ENCODE results near the gene PRUNE2.
"Not testable (repeated sequence)": the region's sequence is repeated elsewhere in the genome, so short reads cannot be mapped to it uniquely, and the experiment has no call there.

The PRUNE2 gene

DNA sequence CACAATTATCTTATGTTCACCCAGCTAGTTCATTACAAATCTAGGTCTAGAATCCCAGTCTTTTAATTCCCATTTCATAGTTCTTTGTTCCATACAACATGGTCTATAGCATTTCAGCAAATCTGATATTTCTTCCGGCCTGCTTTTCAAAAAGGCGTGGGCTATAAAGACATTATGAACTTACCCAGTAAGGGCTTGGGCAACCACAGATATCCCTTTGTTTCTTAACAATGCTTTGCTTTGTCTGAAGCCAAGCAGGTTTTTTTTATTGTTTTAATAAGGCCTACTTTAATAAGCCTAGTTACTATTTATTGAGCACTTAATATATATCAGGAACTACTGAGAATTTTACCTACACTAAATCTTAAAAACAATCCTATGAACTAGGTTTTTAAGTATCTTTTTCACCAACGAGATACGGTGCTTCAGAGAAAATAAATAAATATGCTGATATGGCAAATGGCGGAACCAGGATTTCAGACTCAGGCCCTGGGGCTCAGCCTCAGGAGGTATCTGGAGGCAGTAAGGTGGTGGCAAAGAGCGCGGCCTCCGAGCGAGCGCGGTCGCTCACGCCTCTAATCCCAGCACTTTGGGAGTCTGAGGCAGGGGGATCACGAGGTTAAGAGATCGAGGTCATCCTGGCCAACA lies 112.0 kb downstream of the PRUNE2 start:
- no peak for DNase-seq

- no peak for DNase-seq
Measured at GRCh38 chr9:76789840-76790239, 116.1 kb downstream of the PRUNE2 start.

DNA sequence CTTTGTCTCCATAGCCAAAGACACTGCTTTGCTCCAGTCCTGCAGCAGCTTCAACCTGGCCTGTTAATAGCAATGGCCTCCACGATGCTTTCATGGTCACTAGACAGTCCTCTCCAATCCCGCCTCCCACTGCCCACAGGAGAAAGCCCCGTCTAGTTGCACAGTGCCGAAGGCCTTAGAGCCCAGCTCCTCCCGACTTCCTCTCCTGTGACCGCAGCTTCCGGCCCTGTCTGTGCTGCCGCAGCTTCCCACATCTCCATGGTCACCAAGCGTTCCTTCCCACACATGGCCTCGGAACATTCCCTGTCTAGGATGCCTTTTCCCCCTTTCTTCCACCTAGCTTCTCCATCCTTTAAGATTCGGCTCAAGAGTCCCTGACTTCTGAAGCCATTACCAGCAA lies 118.2 kb downstream of the PRUNE2 start:
- DNase-seq: no peak

- DNase-seq: no peak
Measured at GRCh38 chr9:76785501-76785900, 120.4 kb downstream of the PRUNE2 start.

GRCh38 chr9:76784881-76785280 lies 121.0 kb downstream of the PRUNE2 start:
- no peak for DNase-seq

DNA sequence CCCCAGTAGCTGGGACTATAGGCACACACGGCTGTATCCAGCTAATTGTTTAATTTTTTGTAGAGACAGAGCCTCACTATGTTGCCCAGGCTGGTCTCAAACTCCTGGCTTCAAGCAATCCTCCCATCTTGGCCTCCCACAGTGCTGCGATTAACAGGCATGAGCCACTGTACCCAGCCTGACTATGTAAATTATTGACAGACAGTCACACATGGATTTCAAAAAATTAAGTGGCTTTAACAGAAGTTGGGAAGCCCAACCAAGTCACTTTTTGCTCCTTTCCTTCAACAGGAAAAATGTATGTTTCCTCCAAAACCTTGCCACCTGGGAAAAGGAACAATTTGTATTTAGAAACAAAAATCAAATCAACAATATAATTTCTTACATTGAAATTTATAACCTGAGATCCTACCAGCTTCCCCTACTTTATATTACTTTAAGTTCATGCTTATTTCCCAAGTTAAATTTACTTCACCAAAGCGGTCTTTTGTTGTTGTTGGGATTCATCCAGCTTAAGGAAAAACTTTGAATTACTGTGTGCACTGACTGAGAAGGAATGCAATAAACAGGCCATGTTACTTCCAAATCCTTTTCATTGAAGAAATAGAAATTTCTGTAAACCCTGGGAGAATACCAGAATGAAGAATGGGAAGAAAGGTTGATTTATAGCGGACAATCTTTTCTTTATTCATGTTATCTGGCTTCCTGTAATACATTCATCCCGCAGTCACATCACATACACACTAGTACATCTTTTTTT lies 133.0 kb downstream of the PRUNE2 start:
- DNase-seq: no peak

- DNase-seq: no peak
Measured at GRCh38 chr9:76766126-76766525, 139.8 kb downstream of the PRUNE2 start.

DNA sequence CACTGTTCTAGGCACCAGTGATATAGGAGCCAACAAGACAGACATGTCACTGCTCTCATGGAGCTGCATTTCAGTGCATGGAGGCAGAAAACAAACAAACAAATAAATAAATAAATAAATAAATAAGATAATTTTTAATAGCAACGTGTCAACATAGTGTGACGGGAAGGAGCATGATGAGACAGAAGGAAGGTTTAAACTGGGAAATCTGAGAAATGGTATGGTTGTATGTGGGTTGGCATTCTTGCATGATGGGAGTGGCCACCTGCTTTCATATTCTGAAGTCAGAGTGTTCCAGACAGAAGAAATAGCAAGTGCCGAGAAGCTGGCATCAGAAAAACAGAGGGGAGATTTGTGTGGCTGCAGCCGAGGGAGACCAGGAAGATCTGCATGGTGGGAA lies 141.8 kb downstream of the PRUNE2 start, which contains the start of gene PCA3:
Gene PCA3 (plus strand): TSS at position 301 of the 400 bp plus-strand sequence.
- DNase-seq: no peak

GRCh38 chr9:76761448-76761847 lies 144.5 kb downstream of the PRUNE2 start:
- no peak for DNase-seq

DNA sequence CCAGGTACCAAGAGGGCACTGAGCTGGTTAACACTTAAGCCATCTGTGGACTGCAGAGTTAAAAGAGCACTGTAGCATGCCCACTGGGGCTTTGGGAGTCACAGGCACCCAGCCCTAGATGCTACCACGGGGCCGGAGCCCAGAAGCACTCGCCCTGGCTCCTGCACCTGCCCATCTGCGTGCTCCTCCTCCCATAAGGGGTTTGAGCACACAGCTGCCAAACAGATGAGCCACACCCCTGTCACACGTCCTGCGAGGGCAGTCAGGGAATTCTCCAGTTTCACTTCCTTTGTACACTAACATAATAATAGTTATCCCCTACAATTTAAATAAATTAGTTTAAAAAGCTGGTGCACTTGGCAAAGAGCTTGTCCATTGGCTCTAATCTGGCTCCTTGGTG lies 146.2 kb downstream of the PRUNE2 start:
- DNase-seq: no peak

DNA sequence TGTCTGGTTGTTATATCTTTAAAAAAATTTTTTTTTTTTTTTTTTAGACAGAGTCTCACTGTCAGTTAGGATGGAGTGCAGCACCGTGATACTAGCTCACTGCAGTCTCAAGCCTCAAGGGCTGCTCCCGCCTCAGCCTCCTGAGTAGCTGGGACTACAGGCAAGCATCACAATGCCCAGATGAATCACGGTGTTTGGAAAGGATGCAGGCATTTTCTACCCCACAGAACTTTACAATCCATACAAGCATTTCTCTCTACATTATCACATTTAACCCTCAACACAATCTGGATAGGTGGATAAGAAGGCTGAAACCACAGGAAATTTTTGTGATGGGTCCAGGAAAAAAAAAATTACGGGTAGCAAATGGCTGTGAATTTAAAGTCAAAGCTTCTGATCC lies 147.4 kb downstream of the PRUNE2 start:
- DNase-seq: no peak

DNA sequence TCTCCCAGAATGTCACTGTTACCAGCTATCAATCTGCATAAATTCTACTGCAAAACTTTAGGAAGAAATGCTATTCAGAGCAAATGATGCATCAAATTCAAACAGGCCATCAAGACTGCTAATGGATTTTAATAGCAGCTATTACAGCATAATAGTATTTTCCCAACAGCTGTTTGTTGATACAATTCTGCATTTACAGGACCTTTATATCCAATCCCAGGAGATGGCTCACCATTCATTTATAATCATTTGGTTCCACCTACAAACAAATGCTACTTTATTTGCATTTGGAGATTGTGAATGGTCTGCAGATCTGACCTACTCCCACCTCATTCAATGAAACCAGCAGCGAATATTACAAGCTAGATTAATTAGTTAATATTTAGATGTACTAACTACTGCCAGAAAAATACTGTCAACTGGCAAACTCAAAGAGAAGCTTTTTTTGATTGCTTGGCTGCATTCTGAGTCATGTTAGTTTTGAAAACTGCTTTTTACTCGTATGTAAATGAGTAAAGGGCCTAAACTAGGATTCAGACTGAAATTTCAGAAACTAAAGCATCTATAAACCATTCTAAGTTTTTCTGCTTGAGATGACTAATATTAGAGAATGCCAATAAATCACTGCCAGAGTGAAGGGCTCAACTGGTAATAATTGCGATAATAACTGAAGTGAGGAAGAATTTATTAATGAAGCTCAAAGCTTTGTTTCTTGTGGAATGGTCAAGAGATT lies 148.8 kb downstream of the PRUNE2 start:
- no peak for DNase-seq

DNA sequence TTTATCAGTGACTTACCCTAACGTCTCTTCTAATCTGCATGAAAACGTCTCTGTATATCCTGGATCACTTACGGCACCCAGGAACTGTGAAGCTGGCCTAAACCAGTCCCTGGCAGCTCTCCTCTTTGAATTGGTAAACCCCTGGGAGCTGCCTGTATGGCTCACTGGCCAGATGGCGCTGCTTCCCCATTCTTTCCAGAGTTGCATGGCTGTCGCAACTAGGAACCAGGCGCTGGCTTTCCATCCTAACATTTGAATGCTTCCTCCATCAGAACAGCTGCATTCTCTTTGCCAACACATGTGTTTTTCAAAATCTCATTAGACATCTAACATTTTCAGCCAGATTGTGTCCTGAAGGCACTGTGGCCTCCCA lies 149.7 kb downstream of the PRUNE2 start:
- peak in 1 of 2 experiments; percentile 19 for DNase-seq

DNA sequence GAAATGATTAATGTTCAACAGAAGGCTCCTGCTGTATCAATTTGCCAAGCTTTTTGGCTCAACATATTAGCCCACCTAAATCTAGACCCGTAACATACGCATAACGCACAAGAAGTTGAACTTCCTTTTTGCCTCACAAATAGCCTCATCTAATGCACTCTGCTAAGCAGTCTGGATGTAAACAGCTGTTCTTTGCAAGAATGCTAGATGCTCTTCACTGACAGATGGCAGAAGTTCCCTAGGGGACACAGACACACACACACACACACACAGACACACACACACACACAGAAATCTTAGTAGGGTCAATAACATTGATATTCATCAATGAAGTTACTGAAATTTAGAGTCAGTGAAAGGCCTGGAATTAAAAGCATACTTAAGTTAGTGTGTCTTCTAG lies 154.9 kb downstream of the PRUNE2 start:
- DNase-seq: peak in 1 of 2 experiments; percentile 1

GRCh38 chr9:76744336-76744735 lies 161.6 kb downstream of the PRUNE2 start:
- DNase-seq: no peak

DNA sequence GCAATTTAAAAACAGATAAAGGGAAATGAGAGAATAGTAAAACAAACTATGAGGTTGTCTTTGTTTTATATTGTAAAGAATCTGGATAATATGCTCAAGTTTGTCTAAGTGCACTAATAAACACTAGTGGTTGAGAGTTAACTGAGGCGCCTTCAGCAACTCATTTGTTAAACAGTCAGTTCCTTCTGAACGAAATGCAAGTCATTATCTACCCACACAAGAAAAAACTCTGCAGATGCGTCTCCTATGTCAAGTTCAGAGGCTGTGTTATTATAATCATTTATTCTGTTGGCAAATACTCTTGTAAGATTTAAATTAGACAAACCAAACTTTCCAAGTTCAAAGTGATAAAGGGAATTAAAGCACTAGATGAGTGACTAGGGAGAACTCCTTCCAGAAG lies 162.0 kb downstream of the PRUNE2 start:
- DNase-seq: no peak

GRCh38 chr9:76742890-76743289 lies 163.0 kb downstream of the PRUNE2 start:
- DNase-seq: not testable (repeated sequence)

DNA sequence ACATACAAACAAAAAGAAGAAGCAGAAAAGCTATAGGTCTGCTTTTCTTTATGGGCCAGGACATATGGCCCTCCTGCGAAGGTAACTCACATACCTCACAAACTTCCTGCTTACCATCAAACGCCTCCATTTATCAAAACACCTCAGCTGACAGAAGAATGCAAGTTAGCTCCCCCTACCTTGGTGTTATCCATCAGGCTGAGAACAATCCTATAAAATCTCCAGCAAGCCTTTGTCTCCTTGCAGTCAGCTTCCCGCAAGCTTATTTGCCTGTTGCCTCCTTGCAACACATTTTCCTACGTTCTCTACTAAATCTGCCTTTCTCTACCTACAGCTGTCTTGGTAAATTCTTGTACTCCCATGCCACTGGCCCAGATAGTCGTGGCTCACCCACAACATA lies 164.4 kb downstream of the PRUNE2 start:
- no peak for DNase-seq

- no peak for DNase-seq
Measured at GRCh38 chr9:76738402-76738801, 167.5 kb downstream of the PRUNE2 start.

DNA sequence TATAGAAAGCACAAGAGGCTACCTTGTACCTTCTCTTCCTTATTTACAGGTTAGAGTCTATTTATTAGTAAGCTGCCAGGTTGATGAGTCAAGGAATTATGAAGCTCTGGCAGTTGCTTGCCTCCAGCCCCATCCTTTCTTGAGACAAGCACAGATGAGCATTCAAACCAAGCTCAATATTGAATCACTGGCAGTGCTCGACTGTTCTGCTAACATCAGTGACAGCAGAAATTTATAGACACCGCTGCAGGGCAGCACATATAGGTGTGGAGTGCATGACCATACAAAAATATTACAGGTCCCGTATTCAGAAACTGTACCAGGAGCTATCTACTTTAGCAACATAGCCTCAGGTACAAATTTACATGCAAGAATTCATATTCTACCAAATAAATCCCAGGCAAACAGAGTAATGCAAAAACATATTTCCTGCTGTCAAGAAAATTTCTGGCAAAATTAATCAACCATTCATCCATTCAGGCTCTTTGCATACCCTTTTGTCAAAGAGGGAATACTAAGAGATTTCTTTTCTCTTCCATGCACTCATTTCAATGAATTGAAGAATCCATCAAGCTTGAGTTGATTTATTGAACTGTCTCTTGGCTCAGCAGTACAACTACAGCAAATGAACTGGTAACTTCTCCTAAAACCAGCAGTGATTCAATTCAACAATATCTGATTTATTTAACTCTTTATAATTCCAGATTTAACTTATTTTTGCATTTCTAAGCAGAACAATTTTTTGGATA lies 168.6 kb downstream of the PRUNE2 start:
- DNase-seq: no peak

DNA sequence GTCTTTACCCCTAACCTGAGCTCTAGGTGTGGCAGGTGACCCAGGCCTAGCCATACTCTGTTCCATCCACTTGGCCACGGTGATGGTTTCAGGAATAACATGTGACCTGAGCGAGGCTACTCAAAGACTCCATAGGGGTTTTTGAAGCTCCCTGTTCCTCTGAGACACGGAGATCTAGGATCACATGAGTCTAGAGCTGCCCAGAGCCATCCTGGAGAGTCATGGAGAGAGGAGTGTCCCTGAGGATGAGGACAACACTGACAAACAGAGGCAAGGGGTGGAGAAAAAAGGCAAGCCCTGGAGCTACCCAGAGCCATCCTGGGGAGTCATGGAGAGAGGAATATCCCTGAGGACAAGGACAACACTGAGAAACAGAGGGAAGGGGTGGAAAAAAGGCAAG lies 171.2 kb downstream of the PRUNE2 start:
- DNase-seq: no peak

- DNase-seq: no peak
Measured at GRCh38 chr9:76733096-76733495, 172.8 kb downstream of the PRUNE2 start.

GRCh38 chr9:76732341-76732958 lies 173.5 kb downstream of the PRUNE2 start:
- DNase-seq: no peak
